CD4-positive, alpha-beta T cell treated with Interleukin-6 for 4 hours (primary cell): ENCODE data around the gene EBF3.

Source experiments
- DNase-seq: peaks from one replicate; pipeline ENCODE4 v3.0.0-alpha.2; 2020; ENCODE audit warnings: mixed read lengths

The EBF3 gene, protein sequence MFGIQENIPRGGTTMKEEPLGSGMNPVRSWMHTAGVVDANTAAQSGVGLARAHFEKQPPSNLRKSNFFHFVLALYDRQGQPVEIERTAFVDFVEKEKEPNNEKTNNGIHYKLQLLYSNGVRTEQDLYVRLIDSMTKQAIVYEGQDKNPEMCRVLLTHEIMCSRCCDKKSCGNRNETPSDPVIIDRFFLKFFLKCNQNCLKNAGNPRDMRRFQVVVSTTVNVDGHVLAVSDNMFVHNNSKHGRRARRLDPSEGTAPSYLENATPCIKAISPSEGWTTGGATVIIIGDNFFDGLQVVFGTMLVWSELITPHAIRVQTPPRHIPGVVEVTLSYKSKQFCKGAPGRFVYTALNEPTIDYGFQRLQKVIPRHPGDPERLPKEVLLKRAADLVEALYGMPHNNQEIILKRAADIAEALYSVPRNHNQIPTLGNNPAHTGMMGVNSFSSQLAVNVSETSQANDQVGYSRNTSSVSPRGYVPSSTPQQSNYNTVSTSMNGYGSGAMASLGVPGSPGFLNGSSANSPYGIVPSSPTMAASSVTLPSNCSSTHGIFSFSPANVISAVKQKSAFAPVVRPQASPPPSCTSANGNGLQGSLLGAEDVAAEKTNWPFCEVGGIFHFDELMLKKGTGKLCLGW

GRCh38 chr10:129963641-129964501, at the start of gene EBF3:
EBF3 (minus strand) TSS chr10:129964274; CDS start chr10:129963768, 506 bp downstream.
- peak; percentile 57 for DNase-seq

- no peak for DNase-seq
Measured at GRCh38 chr10:130013335-130014262, 49.5 kb upstream of the EBF3 start.

- no peak for DNase-seq
Measured at GRCh38 chr10:130012129-130012528, 48.1 kb upstream of the EBF3 start.

GRCh38 chr10:130010653-130011052, 46.6 kb upstream of the EBF3 start:
- DNase-seq = no peak

- no peak for DNase-seq
Measured at GRCh38 chr10:130009228-130009627, 45.2 kb upstream of the EBF3 start.

DNA sequence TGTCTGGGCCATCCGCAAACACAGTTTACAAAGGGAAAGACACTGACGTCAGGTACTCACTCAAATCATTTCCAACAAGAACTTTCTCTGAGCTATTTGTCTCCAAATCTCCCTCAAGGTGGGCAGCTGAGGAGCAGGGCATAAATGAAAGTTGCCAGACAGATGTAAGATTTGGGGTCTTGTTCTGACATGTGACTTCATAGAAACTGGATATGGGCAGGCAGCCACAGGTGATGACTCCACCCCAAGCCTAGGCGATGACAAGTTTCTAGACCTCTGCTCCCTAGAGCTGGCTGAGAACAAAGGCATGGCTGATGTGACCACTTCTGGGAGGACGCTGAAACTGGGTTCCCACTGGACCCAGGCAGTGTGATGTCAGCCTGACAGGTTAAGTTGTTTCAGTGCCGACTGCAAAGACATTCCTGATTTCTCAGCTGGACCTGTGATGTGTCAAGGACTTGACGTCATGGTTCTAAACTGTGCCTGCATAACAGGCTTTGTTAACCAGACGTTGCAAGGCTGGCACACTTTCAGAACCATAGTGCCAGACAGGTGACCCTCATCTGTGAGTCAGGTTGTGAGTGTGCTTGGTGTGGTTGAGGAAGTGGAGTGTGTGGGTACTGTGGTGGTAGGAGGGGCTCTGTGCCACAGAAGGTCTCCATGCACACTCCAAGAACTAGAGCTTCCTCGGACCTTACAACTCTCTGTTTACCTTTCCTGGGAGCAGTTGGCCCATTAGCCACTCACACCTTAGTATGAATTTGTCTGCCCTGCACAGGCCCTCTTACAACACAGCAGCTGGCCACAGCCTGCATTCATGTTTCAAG, 39.9 kb upstream of the EBF3 start:
- no peak for DNase-seq

DNA sequence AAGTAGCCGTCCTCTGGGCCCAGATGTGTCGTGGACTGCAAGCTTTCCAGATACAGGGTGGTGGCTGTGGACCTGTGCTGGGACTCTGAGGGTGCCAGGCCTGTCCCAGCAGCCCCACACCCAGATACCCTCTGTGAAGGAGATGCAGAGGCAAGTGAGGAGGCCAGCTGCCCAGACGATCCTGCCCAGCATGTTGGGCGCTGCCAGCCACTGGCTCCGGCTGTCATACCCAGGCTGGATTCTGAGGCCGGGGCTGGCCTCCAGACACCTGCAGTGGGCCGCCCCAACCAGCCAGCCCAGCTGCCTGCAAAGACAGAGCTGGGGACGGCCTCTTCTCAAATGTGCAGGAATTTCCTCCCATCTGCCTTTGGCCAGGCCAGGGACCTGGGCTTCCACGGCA, 39.1 kb upstream of the EBF3 start:
- DNase-seq = no peak

GRCh38 chr10:130002606-130003005, 38.5 kb upstream of the EBF3 start:
- DNase-seq = no peak

DNA sequence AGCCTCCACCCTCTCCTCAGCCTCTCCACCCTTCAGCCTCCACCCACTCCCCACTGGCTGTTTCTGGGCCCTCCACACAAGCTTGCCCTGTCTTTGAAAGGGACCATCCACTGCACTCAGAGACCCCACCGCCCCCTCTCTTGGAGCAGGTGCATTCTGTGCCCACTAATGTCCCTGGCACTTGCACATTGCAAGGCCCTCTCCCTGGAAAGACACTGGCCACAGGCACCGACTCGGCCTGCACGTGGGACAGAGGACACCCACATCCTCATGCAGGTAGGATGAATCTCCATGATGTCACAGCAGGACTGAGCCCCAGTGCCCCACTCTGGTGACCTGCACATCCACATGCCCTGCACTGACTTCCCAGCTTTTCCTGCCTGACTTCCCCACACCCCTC, 36.8 kb upstream of the EBF3 start:
- DNase-seq = no peak

DNA sequence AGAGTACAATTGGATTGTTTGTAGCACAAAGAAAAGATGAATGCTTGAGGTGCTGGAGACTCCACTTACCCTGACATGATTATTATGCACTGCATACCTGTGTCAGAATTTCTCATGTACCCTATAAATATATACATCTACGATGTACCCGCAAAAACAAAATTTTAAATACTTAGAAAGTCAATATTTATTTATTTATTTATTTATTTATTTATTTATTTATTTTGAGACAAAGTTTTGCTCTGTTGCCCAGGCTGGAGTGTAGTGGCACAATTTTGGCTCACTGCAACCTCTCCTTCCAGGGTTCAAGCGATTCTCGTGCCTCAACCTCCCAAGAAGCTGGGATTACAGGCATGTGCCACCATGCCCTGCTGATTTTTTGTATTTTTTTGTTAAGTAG, 35.1 kb upstream of the EBF3 start:
- DNase-seq = no peak

GRCh38 chr10:129993621-129994020, 29.5 kb upstream of the EBF3 start:
- no peak for DNase-seq

GRCh38 chr10:129992356-129992755, 28.3 kb upstream of the EBF3 start:
- no peak for DNase-seq

DNA sequence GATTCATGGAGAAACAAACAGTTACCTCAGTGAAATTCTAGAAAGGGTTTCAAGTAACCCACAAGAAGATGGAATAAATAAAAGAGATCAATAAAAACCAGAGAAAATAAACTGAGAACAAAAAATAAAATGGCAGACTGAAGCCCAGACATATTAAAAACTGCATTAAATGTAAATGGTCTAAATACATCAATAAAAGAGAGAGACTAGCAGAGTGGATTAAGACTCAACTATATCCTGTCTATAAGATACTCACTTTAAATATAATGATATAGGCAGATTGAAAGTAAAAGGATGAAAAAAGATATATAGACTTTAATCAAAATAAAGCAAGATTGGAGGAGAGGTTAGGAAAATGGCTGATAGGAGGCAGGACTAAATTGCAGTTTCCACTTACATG, 18.8 kb upstream of the EBF3 start:
- no peak for DNase-seq

DNA sequence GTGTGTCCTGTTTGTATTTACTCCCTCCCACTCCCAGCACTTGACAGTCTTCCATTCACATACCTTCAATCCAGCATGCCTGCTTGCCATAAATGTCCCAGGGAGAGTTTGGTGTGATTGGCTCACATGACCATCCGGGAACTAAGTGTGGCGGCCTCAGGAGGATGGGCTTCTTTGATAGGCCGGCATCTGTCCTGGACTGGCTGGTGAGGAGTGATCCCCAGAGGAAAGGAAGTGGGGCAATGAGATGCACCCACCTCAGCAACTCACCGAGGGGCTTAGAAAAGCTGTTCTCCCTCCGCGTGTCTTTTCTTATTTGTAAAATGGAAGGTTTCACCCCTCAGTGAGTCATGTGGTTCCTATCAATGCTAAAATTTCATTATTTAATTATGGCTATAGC, 14.9 kb upstream of the EBF3 start:
- DNase-seq = no peak

DNA sequence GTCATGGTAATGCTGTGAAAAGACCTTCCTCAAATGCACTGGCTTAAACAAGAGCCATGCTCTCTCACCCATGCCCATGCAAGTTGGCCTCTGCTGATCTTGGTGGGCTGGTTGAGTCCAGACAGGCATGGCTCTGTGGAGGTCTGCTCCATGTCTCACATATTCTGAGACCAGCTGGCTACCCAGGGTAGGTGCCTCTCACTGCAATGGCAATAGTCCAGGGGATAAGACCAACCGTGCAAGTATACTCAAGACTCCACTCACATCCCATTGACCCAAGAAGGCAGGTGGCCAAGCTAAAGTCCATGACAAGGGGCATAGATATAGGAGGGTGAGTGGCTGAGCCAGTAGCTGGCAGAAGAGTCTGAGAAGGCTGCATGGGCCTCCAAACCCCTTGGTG, 14.2 kb upstream of the EBF3 start:
- DNase-seq = no peak

DNA sequence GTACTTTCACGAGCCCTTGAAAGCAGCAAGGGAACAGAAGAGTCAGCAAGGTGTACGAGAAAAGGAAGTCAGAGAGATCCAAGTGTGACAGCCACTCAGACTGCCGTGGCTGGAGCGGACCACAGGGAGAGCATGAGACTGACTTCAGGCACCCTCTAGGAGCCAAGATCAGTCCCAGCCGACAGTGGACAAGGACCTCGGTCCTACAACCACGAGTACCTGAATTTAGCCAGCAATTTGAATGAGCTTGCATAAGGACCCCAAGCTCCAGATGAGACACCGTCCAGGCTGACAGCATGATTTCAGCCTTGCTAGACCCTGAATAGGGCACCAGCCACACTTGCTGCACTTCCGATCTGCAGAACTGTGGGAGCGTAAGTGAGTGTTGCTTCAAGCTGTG, 13.7 kb upstream of the EBF3 start:
- DNase-seq = no peak

DNA sequence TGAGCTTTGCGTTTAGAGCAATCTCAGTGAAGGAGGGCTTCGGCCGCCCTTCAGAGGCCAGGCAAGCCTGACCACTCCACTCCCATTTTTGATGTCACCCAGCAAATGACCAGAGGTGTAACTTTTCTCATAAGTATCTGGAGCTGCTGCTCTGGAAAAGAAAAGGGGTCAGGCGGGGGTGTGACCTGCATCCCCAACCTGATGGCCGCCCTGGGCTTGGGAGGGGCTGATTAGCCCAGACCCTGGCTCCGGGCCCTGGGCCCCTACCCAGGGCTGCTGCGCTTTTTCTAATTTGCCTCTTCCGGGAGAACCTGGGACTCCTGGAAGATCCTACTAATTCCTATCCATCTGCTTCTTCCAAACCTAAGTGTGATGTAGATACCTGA, 9.6 kb upstream of the EBF3 start:
- DNase-seq = no peak

- DNase-seq = no peak
Measured at GRCh38 chr10:129972966-129973673, 9.0 kb upstream of the EBF3 start.

DNA sequence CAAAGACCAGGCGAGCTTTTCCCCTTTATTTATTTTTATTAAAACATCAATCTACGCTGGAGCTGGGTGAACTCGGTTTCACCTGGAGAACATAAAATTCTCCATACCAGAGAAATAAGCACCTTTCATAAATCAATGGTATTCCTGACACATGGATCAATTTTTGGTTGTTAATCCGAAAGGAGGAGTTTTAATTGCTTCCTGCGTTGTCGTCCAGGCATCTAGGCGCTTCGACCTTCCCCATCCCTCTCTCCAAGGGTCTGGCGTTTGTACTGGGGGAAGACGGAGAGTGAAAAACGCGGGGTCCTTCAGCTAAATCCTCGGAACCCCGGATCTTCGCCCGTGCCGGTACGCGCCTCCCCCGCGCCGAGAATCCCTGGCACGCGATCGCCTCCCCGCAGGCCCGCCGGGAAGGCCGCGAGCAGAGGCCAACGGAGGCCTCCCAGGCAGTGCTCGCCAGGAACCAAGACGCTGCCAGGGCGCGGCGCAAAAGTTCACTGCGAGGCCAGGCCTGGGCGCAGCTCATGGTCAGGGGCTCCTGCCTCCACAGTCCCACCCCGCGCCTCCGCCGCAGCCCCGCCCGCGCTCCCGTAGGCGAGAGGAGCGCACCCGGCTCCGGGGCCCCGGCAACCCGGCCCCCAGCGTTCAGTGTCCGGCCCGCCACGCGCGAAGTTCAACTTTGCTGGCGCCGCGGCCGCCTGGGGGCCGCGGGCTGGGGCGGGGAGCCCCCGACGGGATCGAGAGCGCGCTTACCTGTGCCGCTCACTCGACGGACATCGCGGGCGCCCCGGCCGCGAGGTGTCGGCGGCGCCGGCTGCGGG, 8.3 kb upstream of the EBF3 start:
- DNase-seq = no peak
